ENCODE measurements around the gene NCBP2L. TPM values are rescaled to one million over a fixed set of nuclear protein-coding genes. Genes with fewer than 3 reads are reported as not detected.

The NCBP2L gene
- total RNA-seq, 1 experiment from 2014 or later: not detected

DNA sequence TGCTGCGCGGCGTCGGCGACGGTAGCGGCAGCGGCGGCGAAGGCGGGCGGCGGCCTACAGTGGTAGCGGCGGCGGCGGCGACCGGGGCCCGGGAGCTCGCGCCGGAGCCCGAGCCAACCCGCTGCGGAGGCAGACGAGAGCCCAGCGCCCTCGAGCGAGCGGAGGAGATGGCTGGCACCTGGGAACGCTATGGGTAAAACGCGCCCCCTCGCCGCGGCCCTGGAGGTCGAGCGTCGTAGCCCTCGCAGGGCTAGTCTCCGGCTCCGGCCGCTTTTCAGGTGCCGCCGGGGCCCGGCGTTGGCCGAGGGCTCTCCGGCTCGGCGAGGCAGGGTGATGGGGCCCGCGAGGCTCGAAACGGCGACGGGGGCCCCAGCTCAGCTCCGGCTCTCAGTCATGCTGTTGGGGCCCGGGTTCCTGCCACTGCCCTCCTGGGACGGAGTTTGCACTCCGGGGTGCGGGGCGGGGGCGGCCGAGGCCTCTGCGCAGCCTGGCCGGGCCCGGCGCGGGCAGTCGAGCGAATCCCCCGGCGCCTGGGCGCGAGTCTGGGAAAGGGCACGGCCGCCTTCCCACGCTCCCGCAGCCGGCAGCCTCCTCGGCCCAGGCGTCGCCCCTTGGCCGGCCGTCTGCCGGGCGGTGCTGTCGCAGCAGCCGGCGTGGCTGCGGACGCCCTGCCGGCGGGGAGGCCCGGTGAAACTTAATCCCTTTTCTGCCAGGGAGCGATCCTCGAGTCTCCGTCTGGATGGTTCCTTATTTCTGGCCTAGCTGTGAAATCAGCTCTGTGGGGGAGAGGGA, 48.9 kb downstream of the NCBP2L start:
- Mint-ChIP-seq H3K27ac (ENCODE audit: low read depth, unreplicated experiment) (peak overlapping the region; percentile 68), H3K4me3 (ENCODE audit: unreplicated experiment) (peak overlapping the region; percentile 72), H3K36me3 (ENCODE audit: insufficient read depth, unreplicated experiment) (no peaks in the 10 kb centered on the region), H3K27me3 (ENCODE audit: insufficient read depth, unreplicated experiment) (peaks cover 35% of the 10 kb centered on the region), H3K4me1 (ENCODE audit: insufficient read depth, unreplicated experiment) (peaks cover 11% of the 10 kb centered on the region), H3K9me3 (ENCODE audit: unreplicated experiment) (no peaks in the 10 kb centered on the region)
- ChIA-PET POLR2A (interaction anchor here (0.6 to 1.8 kb wide), 11 partner anchors 10 to 1016 kb away, joined by 3 to 9 read pairs (median 4); partner anchors contain the start of genes PRPS1 and TSC22D3), CTCF (interaction anchor here (0.5 to 0.7 kb wide), 2 partner anchors 356 to 762 kb away, joined by 3 read pairs; no protein-coding TSS in a partner anchor)
- TF ChIP-seq, protein P1, sequence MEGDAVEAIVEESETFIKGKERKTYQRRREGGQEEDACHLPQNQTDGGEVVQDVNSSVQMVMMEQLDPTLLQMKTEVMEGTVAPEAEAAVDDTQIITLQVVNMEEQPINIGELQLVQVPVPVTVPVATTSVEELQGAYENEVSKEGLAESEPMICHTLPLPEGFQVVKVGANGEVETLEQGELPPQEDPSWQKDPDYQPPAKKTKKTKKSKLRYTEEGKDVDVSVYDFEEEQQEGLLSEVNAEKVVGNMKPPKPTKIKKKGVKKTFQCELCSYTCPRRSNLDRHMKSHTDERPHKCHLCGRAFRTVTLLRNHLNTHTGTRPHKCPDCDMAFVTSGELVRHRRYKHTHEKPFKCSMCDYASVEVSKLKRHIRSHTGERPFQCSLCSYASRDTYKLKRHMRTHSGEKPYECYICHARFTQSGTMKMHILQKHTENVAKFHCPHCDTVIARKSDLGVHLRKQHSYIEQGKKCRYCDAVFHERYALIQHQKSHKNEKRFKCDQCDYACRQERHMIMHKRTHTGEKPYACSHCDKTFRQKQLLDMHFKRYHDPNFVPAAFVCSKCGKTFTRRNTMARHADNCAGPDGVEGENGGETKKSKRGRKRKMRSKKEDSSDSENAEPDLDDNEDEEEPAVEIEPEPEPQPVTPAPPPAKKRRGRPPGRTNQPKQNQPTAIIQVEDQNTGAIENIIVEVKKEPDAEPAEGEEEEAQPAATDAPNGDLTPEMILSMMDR (IDR thresholded peaks at IDR 0.05; ENCODE audit: unreplicated experiment): no peak
- BruUV-seq (replicated peaks): no TSS peak
- peak; percentile 35 for DNase-seq (ENCODE audit: unreplicated experiment)
- intact Hi-C loops (cut with micrococcal nuclease): no loop called here

DNA sequence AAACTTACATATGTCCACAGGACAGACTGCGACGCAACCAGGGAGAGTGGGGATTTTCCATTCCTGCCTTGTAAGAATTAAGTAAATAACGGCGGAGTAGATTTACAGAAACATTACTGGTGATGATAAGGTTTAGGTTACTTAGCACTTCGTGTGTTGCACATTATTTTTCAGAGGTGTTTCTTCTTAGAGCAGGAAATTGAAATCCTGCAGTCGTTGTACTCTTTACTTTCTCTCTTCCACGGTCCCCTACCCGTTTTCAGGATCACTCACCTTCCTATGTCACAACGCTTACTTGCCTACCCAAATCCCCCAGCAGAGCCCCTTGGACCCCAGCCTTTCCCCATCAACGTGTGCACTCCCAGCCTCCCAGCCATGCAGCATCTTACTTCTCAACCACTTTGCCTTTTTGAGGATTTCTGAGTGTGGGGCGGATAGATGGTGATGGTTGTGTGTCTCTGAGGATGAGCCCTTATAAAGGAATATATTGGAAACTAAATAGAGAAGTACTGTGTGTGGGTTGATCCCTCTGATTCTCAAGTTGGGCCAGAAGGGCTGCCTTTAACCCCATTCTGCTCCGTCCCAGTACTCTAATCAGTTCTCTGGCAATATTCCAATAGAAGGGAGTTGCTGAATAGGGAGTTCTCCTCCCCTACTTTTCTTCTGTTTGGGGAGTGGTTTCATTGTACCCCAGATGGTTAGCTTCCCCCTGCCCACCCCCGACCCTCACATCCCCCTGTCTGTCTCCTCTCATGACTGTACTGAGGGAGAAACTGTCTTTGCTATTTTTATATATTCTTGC, 49.7 kb downstream of the NCBP2L start:
- Mint-ChIP-seq H3K4me1 (ENCODE audit: insufficient read depth, unreplicated experiment) (peaks cover 11% of the 10 kb centered on the region), H3K27ac (ENCODE audit: low read depth, unreplicated experiment) (peak overlapping the region; percentile 24), H3K36me3 (ENCODE audit: insufficient read depth, unreplicated experiment) (no peaks in the 10 kb centered on the region), H3K4me3 (ENCODE audit: unreplicated experiment) (peak overlapping the region; percentile 66), H3K9me3 (ENCODE audit: unreplicated experiment) (no peaks in the 10 kb centered on the region), H3K27me3 (ENCODE audit: insufficient read depth, unreplicated experiment) (peaks cover 38% of the 10 kb centered on the region)
- TSS peak; percentile 10 for BruUV-seq (replicated peaks)
- ChIA-PET POLR2A (interaction anchor here (1.3 to 1.8 kb wide), 6 partner anchors 9 to 111 kb away, joined by 3 to 6 read pairs (median 4); partner anchors contain the start of gene TSC22D3), CTCF (no interaction called here)
- DNase-seq (ENCODE audit: unreplicated experiment): peak; percentile 18
- intact Hi-C loops (cut with micrococcal nuclease): no loop called here
- TF ChIP-seq, protein P1 (IDR thresholded peaks at IDR 0.05; ENCODE audit: unreplicated experiment): no peak

DNA sequence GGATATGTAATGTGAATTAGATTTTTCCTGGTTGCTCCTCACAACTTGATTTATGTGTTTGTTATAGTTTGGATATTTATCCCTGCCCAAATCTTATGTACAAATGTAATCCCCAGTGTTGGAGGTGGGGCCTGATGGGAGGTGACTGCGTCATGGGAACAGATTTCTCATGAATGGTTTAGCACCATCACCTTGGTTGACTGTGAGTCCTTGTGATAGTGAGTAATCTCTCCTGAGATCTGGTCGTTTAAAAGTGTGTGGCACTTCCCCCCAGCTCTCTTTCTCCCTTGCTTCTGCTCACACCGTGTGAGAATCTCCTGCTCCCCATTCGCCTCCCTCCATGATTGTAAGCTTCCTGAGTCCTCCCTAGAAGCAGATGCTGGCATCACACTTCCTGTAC, 50.3 kb downstream of the NCBP2L start:
- intact Hi-C loops (cut with micrococcal nuclease): no loop called here
- ChIA-PET CTCF (no interaction called here), POLR2A (no interaction called here)
- Mint-ChIP-seq H3K4me3 (ENCODE audit: unreplicated experiment) (no peak overlapping the region), H3K4me1 (ENCODE audit: insufficient read depth, unreplicated experiment) (peaks cover 11% of the 10 kb centered on the region), H3K36me3 (ENCODE audit: insufficient read depth, unreplicated experiment) (no peaks in the 10 kb centered on the region), H3K27ac (ENCODE audit: low read depth, unreplicated experiment) (no peak overlapping the region), H3K9me3 (ENCODE audit: unreplicated experiment) (no peaks in the 10 kb centered on the region), H3K27me3 (ENCODE audit: insufficient read depth, unreplicated experiment) (peaks cover 44% of the 10 kb centered on the region)
- TF ChIP-seq, protein P1 (IDR thresholded peaks at IDR 0.05; ENCODE audit: unreplicated experiment): no peak
- no TSS peak for BruUV-seq (replicated peaks)
- no peak for DNase-seq (ENCODE audit: unreplicated experiment)

DNA sequence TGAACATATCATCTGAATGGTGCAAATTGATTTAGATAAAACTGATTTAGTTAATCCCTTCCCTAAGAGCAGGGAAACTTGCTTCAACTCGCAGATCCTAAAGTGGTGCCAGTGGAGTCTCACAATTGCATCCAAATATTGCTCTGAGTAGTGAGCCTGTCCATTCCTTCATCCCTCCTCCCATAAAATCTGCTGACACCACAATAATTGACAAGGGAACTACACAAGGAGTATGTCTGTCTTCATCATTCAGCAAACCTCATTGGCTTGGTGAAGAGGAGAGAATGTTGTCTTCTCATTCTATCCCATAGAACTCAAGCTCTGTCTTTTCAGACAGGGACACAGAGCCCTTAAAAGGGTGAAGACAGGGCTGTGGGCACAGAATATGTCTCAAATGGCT, 52.3 kb downstream of the NCBP2L start:
- DNase-seq (ENCODE audit: unreplicated experiment): no peak
- intact Hi-C loops (cut with micrococcal nuclease): no loop called here
- Mint-ChIP-seq H3K36me3 (ENCODE audit: insufficient read depth, unreplicated experiment) (no peaks in the 10 kb centered on the region), H3K27me3 (ENCODE audit: insufficient read depth, unreplicated experiment) (peaks cover 50% of the 10 kb centered on the region), H3K9me3 (ENCODE audit: unreplicated experiment) (no peaks in the 10 kb centered on the region), H3K4me1 (ENCODE audit: insufficient read depth, unreplicated experiment) (peaks cover 11% of the 10 kb centered on the region), H3K27ac (ENCODE audit: low read depth, unreplicated experiment) (no peak overlapping the region), H3K4me3 (ENCODE audit: unreplicated experiment) (no peak overlapping the region)
- BruUV-seq (replicated peaks): no TSS peak
- ChIA-PET CTCF (no interaction called here), POLR2A (interaction anchor here (0.7 kb wide), 1 partner anchor 526 kb away, joined by 3 read pairs; no protein-coding TSS in a partner anchor)
- TF ChIP-seq, protein P1 (IDR thresholded peaks at IDR 0.05; ENCODE audit: unreplicated experiment): no peak

Measured in MCF 10A (cell line).